Measurements from ENCODE around the gene CORO1C. TPM values are rescaled to one million over a fixed set of nuclear protein-coding genes. Genes with fewer than 3 reads are reported as not detected.

The CORO1C gene
- total RNA-seq, 1 donor from 2014 or later = 380 TPM

- DNase-seq (ENCODE audit: low spot score) = no peak
- Mint-ChIP-seq H3K4me1 (ENCODE audit: unreplicated experiment) (peaks cover 31% of the 10 kb centered on the region), H3K4me3 (ENCODE audit: unreplicated experiment) (peak overlapping the region; percentile 35), H3K9me3 (ENCODE audit: unreplicated experiment) (no peaks in the 10 kb centered on the region), H3K27ac (ENCODE audit: unreplicated experiment) (peak overlapping the region; percentile 83), H3K36me3 (ENCODE audit: low read depth, unreplicated experiment) (peaks cover 19% of the 10 kb centered on the region), H3K27me3 (ENCODE audit: unreplicated experiment) (peaks cover 11% of the 10 kb centered on the region)
- TF ChIP-seq, protein P1, sequence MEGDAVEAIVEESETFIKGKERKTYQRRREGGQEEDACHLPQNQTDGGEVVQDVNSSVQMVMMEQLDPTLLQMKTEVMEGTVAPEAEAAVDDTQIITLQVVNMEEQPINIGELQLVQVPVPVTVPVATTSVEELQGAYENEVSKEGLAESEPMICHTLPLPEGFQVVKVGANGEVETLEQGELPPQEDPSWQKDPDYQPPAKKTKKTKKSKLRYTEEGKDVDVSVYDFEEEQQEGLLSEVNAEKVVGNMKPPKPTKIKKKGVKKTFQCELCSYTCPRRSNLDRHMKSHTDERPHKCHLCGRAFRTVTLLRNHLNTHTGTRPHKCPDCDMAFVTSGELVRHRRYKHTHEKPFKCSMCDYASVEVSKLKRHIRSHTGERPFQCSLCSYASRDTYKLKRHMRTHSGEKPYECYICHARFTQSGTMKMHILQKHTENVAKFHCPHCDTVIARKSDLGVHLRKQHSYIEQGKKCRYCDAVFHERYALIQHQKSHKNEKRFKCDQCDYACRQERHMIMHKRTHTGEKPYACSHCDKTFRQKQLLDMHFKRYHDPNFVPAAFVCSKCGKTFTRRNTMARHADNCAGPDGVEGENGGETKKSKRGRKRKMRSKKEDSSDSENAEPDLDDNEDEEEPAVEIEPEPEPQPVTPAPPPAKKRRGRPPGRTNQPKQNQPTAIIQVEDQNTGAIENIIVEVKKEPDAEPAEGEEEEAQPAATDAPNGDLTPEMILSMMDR (IDR thresholded peaks at IDR 0.05; ENCODE audit: unreplicated experiment) = no peak
These were observed 92.1 kb downstream of the CORO1C start for GRCh38 chr12:108638997-108639822.

DNA sequence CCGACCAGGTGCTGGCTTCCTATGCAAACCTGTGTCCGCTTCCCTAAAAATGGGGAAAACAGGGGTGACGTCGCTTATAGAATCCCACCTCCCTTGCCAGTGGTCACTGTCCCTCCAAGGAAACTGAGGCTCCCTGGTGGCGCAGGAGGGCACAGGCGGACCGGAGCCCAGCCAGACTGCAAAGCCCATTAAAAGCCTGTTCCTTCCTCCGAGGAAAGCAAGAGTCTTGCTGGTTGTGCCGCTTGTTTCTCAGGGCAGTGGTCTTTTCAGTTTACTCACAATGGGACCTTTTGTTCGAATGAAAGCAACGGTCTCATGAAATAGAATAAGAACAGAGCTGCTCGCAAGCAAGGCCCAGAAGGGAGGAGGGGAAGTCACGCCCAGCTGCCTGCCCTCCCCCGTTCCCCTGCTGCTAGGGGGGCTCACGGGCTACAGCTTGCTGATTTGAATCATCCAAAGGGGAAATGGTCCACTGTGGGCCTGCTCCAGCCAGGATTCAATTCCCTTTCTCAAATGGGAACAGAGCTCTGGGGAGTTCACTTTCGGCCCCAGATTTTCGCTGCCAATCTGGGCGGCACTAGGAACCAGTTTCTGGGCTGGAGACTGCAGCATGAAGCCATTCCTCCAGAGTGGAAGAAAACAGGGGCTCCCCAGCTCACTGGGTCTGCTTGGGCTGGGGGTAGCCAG, 93.0 kb downstream of the CORO1C start:
- Mint-ChIP-seq H3K27me3 (ENCODE audit: unreplicated experiment) (peaks cover 11% of the 10 kb centered on the region), H3K9me3 (ENCODE audit: unreplicated experiment) (no peaks in the 10 kb centered on the region), H3K27ac (ENCODE audit: unreplicated experiment) (no peak overlapping the region), H3K4me3 (ENCODE audit: unreplicated experiment) (no peak overlapping the region), H3K36me3 (ENCODE audit: low read depth, unreplicated experiment) (peaks cover 19% of the 10 kb centered on the region), H3K4me1 (ENCODE audit: unreplicated experiment) (peaks cover 36% of the 10 kb centered on the region)
- DNase-seq (ENCODE audit: low spot score) = no peak
- TF ChIP-seq, protein P1 (IDR thresholded peaks at IDR 0.05; ENCODE audit: unreplicated experiment) = no peak

- Mint-ChIP-seq H3K27ac (ENCODE audit: unreplicated experiment) (no peak overlapping the region), H3K36me3 (ENCODE audit: low read depth, unreplicated experiment) (peaks cover 19% of the 10 kb centered on the region), H3K4me1 (ENCODE audit: unreplicated experiment) (peaks cover 37% of the 10 kb centered on the region), H3K27me3 (ENCODE audit: unreplicated experiment) (peaks cover 11% of the 10 kb centered on the region), H3K4me3 (ENCODE audit: unreplicated experiment) (no peak overlapping the region), H3K9me3 (ENCODE audit: unreplicated experiment) (no peaks in the 10 kb centered on the region)
- TF ChIP-seq, protein P1 (IDR thresholded peaks at IDR 0.05; ENCODE audit: unreplicated experiment) = no peak
- no peak for DNase-seq (ENCODE audit: low spot score)
These were observed 93.9 kb downstream of the CORO1C start for GRCh38 chr12:108637222-108637971.

DNA sequence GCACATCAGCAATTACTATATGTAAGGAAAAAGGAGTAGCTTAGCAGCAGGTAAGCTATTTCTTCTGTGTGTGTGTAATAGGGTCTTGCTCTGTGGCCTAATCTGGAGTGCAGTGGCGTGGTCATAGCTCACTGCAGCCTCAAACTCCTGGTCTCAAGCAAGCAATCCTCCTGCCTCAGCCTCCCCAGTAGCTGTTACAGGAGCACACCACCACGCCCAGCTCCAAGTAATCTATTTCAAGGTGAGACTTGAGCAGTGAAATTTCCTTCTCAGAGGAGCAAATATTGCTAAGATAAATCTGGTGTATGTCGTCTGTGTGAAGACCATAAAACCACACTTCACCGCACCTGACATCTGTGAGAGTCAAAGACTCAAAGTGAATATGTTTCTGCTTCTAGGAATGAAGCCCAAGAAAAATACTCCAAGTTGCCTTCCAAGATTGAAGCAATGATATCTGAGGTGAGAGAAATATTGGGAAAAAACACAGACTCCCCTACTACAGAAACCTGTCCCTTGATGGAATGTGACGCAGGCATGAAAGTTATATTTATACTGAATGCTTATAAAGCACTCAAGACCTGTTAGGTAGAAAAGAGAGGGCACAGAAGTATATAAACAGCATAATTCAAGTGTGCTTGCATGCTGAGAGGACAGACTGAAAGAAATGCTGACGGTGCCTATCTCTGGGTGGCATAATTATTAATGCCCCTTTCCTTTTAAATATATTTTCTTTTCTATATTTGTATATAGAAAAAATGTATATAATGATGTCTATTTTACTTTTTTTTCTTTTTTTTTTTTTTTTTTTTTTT, 95.1 kb downstream of the CORO1C start:
- H3K36me3 Mint-ChIP-seq (ENCODE audit: low read depth, unreplicated experiment) = peaks cover 13% of the 10 kb centered on the region
- H3K9me3 Mint-ChIP-seq (ENCODE audit: unreplicated experiment) = no peaks in the 10 kb centered on the region
- TF ChIP-seq, protein P1 (IDR thresholded peaks at IDR 0.05; ENCODE audit: unreplicated experiment) = no peak
- H3K27ac Mint-ChIP-seq (ENCODE audit: unreplicated experiment) = no peak overlapping the region
- H3K27me3 Mint-ChIP-seq (ENCODE audit: unreplicated experiment) = peaks cover 11% of the 10 kb centered on the region
- H3K4me1 Mint-ChIP-seq (ENCODE audit: unreplicated experiment) = peaks cover 40% of the 10 kb centered on the region
- no peak overlapping the region for H3K4me3 Mint-ChIP-seq (ENCODE audit: unreplicated experiment)
- DNase-seq (ENCODE audit: low spot score) = no peak
